Measurements from ENCODE around the gene ANKRD11.

DNA sequence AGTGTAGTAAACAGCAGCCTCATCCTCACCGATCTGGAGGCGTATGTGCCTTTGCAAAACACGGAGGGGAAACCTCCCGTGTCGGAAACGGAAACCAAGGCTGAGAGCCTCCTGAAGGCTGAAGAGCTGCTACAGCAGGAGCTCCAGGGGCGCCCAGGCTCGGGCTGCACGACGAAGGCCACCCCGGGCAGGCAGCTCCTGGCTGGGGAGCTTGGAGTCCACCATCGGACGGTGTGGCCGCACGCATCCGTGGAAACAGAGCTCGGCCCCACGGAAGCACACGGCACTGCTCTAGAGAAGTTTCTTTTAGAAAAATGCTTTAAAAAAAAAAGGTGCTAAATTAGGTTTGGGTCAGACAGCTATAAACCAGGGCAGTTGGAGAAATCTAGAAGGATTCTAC is 201.4 kb downstream of the ANKRD11 start:
- TF ChIP-seq, protein P1, sequence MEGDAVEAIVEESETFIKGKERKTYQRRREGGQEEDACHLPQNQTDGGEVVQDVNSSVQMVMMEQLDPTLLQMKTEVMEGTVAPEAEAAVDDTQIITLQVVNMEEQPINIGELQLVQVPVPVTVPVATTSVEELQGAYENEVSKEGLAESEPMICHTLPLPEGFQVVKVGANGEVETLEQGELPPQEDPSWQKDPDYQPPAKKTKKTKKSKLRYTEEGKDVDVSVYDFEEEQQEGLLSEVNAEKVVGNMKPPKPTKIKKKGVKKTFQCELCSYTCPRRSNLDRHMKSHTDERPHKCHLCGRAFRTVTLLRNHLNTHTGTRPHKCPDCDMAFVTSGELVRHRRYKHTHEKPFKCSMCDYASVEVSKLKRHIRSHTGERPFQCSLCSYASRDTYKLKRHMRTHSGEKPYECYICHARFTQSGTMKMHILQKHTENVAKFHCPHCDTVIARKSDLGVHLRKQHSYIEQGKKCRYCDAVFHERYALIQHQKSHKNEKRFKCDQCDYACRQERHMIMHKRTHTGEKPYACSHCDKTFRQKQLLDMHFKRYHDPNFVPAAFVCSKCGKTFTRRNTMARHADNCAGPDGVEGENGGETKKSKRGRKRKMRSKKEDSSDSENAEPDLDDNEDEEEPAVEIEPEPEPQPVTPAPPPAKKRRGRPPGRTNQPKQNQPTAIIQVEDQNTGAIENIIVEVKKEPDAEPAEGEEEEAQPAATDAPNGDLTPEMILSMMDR (IDR thresholded peaks at IDR 0.05) = no peak
- no peak for TF ChIP-seq POLR2A (IDR thresholded peaks at IDR 0.05)
